SK-N-SH (cell line): ENCODE results near the gene KLHDC7A.

ENCODE experiments used
- EP300 ChIP-seq, 2 experiments: IDR thresholded peaks; 2 replicates each; pipeline versions ENCODE4 v1.4.0 to v1.6.1; 2012; ENCODE audit warnings: borderline replicate concordance in 1 of 2, low read depth in 1 of 2, low read length in 1 of 2
- EZH2phosphoT487 ChIP-seq: fragments of 200-600 bp; sonication (generic); IDR thresholded peaks from 2 replicates; pipeline ENCODE4 v1.6.1; 2017; ENCODE audit warnings: low read depth, mixed run types, mild to moderate bottlenecking, antibody characterized with exemption, moderate library complexity, borderline replicate concordance
- FOSL2 ChIP-seq: IDR thresholded peaks from 2 replicates; pipeline ENCODE4 v1.4.0; 2012; ENCODE audit warnings: low read depth, mild to moderate bottlenecking, moderate library complexity, borderline replicate concordance
- JUND ChIP-seq: IDR thresholded peaks from 2 replicates; pipeline ENCODE4 v1.4.0; 2012
- POLR2AphosphoS5 ChIP-seq: IDR thresholded peaks from 2 replicates; pipeline ENCODE4 v1.6.1; 2012; ENCODE audit warnings: low read depth, low read length
- RAD21 ChIP-seq: IDR thresholded peaks from 2 replicates; pipeline ENCODE4 v1.6.1; 2012; ENCODE audit warnings: mild to moderate bottlenecking, low read length
- RCOR1 ChIP-seq: fragments of 150-350 bp; IDR thresholded peaks from 2 replicates; pipeline ENCODE4 v1.6.1; 2017; ENCODE audit warnings: antibody characterized with exemption, low read length
- TF ChIP-seq, protein P1 (sequence below): fragments of 200-600 bp; sonication (generic); IDR thresholded peaks from 2 replicates; pipeline ENCODE4 v1.6.1; 2017; ENCODE audit warnings: antibody characterized with exemption, mild to moderate bottlenecking, moderate library complexity

DNA sequence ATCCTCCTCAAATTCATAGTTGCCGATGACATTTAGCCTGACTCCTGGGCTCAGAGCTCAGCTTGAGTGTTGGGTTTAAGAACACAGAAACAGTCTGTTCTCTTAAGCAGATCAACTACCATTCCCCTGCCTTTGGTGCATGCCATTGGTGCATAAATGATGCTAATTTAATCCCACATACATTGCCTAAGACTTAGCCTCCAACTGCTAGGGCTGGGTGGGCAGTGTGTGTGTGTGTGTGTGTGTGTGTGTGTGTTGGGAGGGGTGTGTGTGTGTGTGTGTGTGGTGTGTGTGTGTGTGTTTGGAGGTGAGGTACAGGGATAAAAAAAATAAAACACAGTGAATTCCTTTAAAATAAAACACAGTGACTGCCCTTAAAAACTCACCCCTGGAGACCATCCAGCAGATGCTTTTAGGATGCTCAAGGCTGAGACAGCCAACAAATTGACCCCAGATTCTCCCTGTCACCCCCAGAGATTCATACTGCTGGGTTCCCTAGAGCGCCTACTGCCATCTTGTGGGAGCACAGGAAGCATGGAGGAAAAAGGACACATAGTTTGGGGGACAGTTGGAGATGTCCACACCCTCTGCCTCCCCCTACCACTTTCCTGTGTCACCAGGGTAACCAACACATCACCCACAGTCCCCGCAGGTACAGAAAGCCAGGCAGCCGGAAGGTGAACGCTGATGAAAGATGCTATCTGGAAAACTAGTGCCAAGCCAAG lies 30.6 kb downstream of the KLHDC7A start:
- TF ChIP-seq, protein P1, sequence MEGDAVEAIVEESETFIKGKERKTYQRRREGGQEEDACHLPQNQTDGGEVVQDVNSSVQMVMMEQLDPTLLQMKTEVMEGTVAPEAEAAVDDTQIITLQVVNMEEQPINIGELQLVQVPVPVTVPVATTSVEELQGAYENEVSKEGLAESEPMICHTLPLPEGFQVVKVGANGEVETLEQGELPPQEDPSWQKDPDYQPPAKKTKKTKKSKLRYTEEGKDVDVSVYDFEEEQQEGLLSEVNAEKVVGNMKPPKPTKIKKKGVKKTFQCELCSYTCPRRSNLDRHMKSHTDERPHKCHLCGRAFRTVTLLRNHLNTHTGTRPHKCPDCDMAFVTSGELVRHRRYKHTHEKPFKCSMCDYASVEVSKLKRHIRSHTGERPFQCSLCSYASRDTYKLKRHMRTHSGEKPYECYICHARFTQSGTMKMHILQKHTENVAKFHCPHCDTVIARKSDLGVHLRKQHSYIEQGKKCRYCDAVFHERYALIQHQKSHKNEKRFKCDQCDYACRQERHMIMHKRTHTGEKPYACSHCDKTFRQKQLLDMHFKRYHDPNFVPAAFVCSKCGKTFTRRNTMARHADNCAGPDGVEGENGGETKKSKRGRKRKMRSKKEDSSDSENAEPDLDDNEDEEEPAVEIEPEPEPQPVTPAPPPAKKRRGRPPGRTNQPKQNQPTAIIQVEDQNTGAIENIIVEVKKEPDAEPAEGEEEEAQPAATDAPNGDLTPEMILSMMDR = no peak
- TF ChIP-seq EP300 (IDR thresholded peaks at IDR 0.05; ENCODE audit: borderline replicate concordance in 1 of 2, low read depth in 1 of 2, low read length in 1 of 2) (no peak), RAD21 (peak; percentile 58), RCOR1 (no peak), POLR2AphosphoS5 (no peak), EZH2phosphoT487 (no peak), JUND (no peak), FOSL2 (no peak)
